Globus pallidus (tissue), 1 donor: Measurements from ENCODE around the gene MSI2.

ENCODE experiments used
- DNase-seq: peaks from one replicate; pipeline ENCODE4 v3.0.0-alpha.2; 2015; ENCODE audit warnings: low spot score

MSI2 gene

DNA sequence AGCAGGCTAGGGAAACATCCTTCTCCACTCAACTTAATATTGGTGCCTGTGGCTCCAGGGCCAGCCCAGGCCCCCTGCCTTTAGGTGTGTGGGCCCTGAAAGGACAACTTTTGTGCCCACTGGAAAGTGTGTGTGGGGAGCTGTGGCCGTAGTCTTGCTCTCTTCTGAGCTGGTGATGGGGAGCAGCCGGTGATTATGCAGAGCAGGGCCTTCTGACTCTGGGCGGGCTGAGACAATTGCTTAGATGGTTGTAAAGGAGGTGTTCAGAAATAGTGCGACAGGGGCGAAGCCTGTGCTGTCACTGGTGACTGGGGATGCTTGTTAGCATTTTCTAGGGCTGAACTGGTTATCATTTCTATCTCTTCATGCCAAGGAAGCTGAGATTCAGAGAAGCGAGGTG is 62.6 kb downstream of the MSI2 start:
- DNase-seq: no peak

DNA sequence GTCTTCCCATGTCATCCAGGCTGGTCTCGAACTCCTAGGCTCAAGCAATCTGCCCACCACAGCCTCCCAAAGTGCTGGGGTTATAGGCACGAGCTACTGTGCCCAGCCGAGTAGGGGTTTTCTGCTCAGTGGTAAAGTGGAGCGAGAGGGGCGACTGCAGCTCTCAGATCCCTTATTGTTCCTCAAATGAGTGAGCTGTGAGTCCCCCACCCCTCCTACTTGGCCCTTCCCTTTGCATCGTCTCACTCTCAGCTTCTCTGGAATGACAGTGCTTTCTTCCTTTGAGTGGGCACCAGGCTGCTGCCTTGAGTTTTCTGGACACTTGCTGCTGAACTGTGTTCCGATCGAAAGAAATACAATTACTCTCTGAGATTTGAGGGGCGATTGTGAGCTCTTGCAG is 63.5 kb downstream of the MSI2 start:
- no peak for DNase-seq

DNA sequence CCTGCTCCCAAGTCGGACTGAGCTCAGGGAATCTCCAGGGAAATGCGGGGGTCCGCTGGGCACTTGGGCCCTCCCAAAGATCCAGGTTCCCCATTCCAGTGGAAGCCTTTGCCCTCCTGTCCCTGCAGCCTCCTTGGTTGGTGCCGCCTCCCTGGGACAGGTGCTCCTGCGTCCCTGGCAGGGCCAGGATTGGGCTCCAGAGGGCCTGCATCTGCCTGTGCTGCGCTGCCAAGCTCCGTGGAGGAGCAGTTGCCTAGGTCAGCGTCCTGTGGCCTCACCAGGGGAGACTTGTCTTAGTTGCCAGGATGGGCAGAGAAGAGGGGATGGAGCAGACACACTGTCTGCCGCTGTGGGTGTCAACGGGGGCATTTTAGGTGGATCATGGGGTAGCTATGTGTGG is 67.1 kb downstream of the MSI2 start:
- DNase-seq: no peak

DNA sequence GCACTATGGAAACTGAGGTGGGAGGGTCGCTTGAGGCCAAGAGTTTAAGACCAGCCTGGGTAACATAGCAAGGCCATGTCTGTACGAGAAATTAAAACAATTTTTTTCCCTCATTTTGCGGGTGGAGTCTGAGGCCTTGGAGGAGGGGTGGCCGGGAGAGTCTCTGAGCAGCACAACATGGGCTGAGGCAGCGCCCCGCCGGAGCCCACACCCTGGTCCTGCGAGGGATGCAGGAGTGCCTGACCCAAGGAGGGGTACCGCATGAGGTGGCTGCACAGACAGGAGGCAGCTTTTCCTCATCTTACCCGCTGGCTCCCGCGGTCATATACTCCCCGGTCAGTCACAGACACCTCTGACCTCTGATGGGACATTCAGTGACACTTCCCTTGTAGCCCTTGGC is 67.7 kb downstream of the MSI2 start:
- no peak for DNase-seq

DNA sequence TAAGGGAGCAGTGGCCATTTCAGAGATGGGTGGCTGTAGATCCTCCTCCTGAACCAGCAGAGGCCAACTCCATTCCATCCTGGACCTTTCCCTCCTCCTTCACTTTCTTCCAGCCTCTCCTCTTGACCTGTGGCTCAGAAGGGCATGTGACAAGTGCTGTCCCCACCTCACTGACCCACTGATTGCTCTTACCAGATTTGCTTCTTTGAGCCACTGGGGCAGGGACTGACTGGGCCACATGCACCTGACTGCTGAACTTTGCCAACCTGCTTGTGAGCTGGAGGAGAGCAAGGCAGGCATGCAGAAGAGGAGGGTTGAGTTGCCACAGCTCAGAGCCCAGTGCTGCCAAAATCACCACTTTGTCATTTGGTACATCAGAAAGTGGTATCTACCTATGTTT is 68.3 kb downstream of the MSI2 start:
- DNase-seq: no peak

DNA sequence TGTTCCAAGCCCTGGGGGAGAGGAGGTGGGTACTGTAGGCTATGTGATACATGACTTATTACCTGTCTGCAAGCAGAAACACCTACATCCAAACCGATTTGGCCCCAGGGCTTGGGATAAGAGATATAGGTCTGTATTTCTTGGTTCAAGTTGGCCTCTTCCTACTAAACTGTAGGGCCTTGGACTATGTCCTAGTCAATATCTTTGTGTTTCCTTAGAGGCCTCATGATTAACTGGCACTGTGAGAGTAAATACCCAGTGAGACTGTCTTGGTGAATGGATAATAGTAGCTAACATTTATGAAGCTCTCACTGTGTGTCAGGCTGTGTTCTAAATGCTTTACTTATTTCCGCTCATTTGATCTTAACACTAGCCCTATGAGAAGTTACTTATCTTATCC is 70.0 kb downstream of the MSI2 start:
- no peak for DNase-seq

DNA sequence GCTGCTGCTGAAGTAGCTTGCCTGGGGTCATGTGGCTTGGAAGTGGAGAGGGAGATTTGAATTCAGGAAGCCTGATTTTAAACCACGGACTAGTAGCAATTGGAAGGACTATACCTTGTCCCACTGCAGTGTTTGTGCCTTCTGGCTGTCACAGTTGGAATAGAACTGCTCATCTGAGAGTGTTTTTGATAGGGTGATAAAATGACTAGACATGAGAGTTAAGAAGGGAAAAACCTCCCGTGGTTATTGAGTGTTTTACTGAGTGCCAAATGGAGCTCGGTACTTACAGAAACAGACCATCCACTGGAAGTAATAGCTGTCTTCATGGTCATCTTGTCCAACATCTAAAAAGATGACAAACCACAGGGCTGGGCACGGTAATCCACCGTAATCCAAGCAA is 70.4 kb downstream of the MSI2 start:
- no peak for DNase-seq

DNA sequence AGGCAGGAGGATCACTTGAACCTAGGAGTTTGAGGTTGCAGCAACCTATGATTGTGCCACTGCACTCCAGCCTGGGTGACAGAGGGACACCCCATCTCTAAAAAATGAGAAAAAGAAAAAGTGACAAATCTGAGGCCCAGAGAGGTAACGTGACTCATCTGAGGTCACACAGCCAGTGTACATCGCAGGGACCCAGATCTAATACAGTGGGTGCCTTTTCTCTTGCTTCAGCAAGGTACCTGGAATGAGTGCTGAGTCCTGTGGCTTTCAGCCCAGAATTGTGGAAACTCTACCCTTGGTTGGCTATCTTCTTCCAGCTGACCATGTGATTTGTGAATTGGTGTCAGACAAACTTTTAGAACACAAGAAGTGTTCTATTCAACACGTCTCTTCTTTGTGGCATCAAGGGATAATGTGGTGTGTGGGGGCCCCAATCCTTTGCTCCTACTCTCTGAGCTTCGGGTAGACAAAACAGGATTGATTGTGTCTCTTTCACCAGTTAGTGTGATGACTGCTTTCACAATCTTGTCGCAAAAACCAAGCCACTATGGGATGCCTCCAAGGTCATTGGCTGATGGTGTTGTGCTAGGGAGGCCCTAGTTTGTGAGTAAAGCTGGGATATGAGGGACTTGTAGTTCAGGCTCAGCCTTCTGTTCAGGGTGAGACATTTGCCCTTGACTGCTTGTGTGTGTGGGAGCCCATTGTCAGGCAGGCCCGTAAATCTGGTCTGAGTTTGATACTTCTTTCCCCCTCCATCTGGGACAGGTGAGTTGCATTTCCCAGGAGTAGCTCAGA is 71.0 kb downstream of the MSI2 start:
- no peak for DNase-seq

DNA sequence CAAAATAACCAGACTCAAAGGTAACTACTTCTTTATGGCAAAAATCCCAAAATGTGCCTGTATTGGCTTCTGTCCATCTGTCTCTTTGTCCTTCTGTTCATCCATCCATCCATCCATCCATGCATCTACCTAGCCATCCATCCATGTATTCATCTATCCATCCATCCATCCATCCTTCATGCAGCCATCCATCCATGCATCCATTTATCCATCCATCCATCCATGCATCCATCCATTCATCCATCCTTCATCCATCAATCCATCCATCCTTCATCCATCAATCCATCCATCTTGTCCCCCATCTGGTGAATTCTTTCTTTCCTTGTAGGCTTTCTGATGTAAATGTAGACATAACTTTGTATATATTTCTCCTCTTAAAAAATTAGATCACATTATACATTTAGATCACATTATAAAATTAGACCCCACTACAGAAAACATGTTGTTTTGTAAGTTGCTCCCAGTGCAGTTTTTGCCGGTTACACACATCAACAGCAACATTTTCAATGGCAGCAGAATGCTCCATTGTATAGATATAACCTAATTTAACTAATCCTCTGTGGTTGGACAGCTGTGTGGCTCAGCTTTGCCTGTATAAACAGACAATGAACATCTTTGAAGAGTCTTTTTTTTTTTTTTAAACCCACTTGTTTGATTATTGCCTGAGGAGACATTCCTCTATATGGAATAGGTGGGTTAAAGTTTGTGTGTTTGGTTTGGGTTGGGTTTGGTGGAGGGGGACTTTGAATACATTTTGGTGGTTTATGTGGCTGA is 72.0 kb downstream of the MSI2 start:
- DNase-seq: no peak

DNA sequence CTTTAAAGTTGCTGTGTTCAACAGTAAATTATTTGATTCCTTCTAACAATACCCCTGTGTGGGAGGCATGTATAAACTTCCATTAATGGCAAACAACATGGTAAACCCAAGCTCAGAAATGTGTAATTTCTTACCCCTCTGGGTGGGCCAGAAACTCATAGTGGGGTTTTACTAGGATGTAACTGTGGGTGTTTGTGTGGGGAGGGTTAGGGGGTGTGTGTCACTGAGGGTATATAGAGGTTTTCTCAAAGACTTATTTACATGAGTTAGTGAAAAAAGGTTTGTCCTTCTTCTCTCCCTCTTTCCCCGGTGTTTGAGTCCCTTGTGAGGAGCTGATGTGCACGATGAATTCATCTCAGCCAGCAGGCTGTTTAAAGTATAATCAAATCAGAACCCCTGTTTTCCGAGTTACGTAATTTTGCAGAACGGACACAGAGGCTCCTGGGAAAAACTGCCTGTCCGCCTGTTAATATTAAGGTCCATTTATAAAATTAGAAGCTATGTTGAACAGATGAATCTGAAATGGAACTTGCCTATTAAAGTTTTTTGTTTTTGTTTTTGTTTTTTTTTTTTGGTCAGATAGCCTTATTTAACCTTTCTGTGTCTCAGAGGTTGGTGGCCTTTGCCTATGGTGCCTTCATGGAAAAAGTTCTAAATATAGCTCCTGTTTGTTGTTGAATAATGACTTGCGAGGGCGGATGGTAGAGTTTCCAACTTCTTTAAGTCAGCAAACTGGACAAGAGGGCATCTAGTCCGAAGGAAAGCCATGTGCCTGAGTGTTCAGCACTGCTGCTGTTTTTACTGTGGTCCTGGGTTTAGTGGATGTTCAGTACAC is 73.3 kb downstream of the MSI2 start:
- no peak for DNase-seq

DNA sequence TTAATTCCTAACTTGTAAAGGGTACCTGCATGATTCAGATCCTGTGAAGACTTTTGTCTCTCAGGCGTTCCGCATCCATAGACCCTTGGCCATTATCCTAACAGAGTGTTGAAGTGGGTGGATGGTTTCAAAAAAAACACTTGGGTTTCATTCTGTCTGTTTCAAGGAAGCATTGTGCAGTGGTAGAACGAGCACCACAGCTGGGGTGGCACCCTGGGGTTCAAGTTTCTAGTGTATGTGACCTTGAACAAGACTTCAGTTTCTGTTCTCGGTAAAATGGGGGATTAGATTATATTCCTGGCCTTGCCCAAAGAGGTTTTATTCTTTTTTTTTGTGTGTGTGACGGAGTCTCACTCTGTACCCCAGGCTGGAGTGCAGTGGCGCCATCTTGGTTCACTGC is 74.3 kb downstream of the MSI2 start:
- no peak for DNase-seq

DNA sequence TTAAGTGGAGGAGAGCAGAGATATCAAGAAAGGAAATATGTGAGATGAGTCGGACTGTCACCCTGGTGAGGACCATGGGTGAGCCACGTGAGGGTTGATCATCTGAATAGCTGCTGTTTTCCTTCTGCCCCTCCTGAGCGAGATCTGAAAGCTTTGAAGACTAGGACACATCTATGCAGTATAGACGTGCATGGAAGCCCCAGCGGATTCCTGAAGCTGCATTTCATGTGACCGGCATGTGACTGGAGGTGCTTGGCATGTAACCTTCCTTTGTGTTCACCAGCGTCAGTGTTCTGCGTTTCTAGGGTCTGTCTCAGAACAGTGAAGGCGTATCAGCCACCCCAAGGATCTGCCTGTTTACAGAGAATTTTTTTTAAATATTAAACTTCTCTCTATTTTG is 75.1 kb downstream of the MSI2 start:
- DNase-seq: no peak

DNA sequence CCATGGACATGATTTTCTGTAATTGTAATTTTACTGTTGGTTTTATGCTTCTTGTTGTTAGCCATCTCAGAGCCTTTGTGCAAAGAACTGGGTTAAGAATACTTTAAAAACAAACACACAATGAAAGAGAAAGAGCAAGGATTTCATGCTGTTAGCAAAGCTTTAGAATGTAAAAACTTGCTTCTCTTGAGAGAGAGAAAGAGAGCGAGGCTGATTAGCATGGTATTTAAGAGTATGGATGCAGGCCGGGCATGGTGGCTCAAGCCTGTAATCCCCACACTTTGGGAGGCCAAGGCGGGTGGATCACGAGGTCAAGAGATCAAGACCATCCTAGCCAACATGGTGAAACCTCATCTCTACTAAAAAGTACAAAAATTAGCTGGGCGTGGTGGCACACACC is 76.2 kb downstream of the MSI2 start:
- no peak for DNase-seq

DNA sequence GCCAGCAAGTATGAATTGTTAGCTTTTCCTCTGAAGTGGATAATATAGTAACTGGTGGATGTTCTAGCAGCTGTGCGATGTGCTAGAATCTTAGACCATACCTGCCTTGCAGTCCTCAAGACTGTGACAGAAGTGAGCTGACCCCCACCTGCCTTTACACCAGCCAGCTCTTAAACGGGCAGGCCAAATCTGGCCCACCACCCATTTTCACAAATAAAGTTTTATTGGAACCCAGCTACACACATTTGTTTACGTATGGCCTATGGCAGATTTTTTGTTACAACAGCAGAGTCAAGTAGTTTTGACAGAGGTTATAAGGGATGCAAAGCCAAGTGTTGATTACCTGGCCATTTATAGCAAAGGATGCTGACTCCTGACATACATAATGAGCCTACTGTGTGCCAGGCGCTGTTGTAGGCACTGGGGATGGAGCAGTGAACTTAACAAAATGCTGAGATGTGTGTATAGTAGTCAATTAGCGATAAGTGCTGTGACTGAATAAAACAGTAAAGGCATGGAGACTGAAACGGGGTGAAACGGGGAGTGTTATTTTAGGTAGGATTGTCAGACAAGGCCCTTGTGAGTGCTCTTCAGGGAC is 79.0 kb downstream of the MSI2 start:
- no peak for DNase-seq

DNA sequence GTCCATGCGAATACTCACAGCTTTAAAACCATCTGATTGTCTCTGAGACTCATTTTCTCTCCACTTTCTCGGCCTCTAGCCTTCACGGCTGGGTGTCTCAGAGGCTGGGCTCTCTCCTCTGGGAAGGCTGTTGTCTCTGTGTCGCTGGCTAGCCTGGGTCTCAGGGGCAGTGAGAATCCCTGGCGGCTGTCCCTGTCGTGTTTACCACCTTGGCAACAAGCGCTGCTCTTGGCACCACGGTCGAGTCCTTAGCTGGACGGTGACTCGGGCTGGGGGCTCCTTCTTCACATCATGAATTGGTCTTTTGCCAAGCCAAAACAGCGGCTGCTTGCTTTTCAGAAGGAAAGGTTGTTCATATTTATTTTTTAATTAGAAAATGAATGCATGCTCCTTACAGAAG is 81.1 kb downstream of the MSI2 start:
- DNase-seq: no peak

DNA sequence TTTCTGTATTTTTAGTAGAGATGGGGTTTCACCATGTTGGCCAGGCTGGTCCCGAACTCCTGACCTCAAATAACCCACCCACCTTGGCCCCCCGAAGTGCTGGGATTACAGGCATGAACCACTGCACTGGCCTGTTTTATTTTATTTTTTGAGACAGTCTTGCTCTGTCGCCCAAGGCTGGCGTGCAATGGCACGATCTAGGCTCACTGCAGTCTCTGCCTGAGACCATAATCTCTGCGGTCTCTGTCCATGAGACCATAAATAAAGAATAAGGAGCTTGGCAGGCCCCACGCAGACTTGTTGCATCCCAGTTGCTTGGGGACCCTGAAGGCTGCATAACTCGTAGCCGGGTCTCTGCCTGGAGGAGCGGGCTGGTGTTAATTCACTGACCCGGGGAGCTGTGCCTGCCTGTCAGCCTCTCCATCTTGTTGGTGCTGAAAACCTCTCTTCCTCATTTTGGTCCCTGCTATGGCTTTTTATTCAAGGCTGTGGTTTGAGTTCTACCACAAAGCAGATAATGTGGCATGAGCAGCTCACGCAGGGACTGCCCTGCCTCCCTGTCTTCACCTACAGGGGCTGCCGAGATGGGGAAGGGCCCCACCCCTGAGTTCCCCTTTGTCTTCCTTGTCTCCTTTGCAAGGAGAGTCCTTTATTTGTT is 82.1 kb downstream of the MSI2 start:
- DNase-seq: no peak

DNA sequence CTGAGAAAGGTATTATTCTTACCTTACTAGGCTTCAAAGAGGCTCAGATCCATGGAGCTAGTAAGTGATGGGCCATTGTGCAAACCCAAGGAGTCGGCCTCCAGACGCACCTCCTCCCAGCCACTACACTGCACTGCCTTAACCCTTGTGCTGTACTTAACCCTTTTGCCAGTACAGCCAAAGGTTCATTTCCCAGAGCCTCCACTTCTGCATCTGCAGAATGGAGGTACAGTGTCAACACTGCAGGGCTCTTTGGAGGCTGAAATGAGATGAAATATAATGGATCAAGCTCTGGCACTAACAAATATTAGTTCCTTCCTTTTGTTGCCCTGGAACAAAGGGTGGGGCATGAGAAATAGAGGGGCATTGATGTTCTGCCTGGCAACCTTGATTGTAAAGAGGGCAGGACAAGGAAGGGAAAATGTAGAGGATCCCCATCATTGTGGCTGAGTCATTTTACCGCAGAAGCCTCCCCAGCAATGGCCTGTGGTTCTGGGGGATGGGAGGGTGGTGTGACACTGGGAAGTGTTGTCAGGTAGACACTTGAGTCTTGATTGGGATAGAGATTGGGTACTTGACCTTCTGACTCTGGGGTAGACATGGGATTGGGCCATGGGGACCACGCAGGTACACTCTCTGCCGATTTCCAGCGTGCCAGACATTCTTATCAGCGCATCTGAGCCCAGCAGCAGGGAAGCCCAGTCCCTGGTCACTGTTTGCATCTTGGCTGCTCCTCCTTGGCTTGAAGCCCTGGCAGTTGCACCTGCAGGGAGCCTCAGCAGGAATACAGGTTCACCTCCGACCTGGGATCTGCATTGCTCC is 84.0 kb downstream of the MSI2 start:
- DNase-seq: no peak

DNA sequence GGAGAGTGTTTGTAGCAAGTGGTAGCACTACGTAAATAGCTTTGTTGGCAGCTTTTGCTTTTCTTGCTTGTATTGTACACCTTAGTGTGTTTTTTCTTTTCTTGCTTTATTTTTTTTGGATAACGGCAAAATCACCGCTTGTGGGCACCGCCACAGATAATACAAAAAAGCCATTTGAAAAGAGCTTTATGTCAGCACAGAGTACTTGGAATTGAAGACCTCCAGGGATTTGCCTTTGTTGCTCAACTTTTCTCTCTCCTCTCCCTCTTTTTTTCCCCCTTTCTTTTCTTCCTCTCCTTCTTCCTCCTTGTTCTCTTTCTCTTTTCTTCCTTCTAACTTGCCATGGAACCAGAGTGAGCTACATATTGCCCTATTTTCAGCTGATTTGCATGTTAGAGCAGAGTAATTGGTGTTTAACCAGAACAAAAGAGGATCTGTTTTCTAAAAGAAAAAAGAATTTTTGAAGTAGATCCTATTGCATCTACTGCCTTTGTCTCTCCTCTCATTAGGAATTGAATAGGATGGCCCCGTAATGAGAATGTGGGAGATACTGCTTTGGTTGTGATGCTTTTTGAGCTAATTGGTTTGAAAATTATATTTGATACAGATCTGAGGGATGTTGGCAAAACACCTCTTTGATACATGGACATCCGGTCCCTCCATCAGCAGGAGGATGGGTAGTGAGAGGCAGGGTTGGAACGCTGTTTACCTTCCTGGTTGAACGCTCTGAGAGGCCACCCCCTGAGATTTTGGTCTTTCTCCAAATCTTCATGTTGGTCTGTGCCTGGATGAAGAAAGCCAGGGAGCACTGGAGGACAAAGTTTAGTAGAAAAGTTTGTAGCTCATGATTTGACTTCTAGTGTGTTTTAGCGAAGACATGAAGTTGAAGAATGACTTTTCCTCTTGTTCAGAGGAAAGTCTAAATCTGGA is 85.6 kb downstream of the MSI2 start:
- no peak for DNase-seq

DNA sequence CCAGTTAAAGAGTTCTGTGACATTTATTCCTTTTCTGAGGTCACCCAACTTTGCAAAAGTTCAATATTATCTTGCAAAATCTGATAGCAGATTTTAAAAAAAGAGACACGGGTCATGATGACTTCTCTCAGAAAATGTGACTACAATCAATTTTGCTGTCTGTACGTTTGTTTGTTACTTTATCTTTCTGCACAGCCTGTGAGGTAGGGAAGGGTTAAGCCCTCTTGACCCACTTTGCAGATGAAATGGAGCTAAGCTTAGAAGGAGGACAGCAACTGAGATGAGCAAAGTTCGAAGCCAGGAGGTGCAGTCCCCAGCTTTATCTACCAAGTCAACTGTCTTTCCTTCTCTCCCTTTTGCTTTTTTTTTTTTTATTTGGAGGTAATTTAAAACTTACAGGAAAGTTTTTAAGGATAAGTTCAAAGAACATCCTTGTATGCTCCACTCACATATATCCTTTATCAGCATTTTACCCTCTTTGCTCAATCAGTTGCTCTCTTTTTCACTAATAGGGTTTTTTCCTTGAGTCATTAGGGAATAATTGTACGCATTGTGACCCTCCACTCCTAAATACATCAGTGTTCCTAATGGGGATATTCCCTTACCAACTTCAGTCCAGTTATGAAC is 86.8 kb downstream of the MSI2 start:
- DNase-seq: no peak
